SK-N-SH (cell line): ENCODE data around the gene CDKN1B. TPM values are rescaled to one million over a fixed set of nuclear protein-coding genes. Genes with fewer than 3 reads are reported as not detected.

Experiments used
- CTCF ChIA-PET: fragments of 300-600, 350-600 bp; formaldehyde crosslinking; extraction: SDS; loops from one replicate; lab custom pipeline; 2021; lab: Yijun Ruan, JAX
- POLR2A ChIA-PET: fragments of 350-600 bp; sonication (Branson Sonifier 250); formaldehyde crosslinking; extraction: SDS; loops from one replicate; lab custom pipeline; 2020; ENCODE audit warnings: antibody characterized with exemption, inconsistent platforms; lab: Yijun Ruan, JAX
- DNase-seq: peaks from one replicate; pipeline ENCODE4 v3.0.0; 2012
- H2AFZ ChIP-seq: fragments of 200-600 bp; sonication (generic); 2 replicates; pipeline ENCODE4 v1.8.1; 2016; ENCODE audit warnings: antibody characterized with exemption, mild to moderate bottlenecking, low read depth
- H3F3A ChIP-seq: fragments of 200-600 bp; sonication (generic); replicated peaks from 2 replicates; pipeline ENCODE3; 2016; ENCODE audit warnings: antibody characterized with exemption, mild to moderate bottlenecking; ENCODE audit not compliant: insufficient read depth
- H3K27ac ChIP-seq, 2 experiments: fragments of 200-500 bp in 1 of 2; fragments of 200-600 bp in 1 of 2; sonication (Bioruptor generic) in 1 of 2; sonication (generic), shearing (Covaris generic) in 1 of 2; 2 replicates each; pipeline versions ENCODE4 v1.5.1 to v1.6.1; 2014 to 2016; ENCODE audit warnings: low read depth in 2 of 2, inconsistent platforms in 1 of 2, low read length in 1 of 2, mild to moderate bottlenecking in 1 of 2, mixed read lengths in 1 of 2
- H3K27me3 ChIP-seq: fragments of 200-600 bp; sonication (generic), shearing (Covaris generic); 2 replicates; pipeline ENCODE4 v1.6.1; 2016; ENCODE audit warnings: mixed run types; ENCODE audit not compliant: insufficient read depth
- H3K36me3 ChIP-seq, 2 experiments: fragments of 200-500 bp in 1 of 2; fragments of 200-600 bp in 1 of 2; sonication (Bioruptor generic) in 1 of 2; sonication (generic) in 1 of 2; replicated peaks in 1 of 2; 2 replicates each; pipeline versions ENCODE3 to v1.5.1; 2014 to 2016; ENCODE audit warnings: low read length in 1 of 2, mild to moderate bottlenecking in 1 of 2; ENCODE audit not compliant: insufficient read depth in 2 of 2, control insufficient read depth in 1 of 2
- H3K4me1 ChIP-seq, 2 experiments: fragments of 200-500 bp in 1 of 2; fragments of 200-600 bp in 1 of 2; sonication (Bioruptor generic) in 1 of 2; sonication (generic), shearing (Covaris generic) in 1 of 2; 2 replicates each; pipeline versions ENCODE4 v1.5.1 to v1.6.1; 2014 to 2016; ENCODE audit warnings: low read depth in 1 of 2, low read length in 1 of 2, mixed run types in 1 of 2; ENCODE audit not compliant: insufficient read depth in 2 of 2, control insufficient read depth in 1 of 2
- H3K4me2 ChIP-seq: fragments of 200-600 bp; sonication (generic), shearing (Covaris generic); 2 replicates; pipeline ENCODE4 v1.6.1; 2017; ENCODE audit warnings: mixed run types
- H3K4me3 ChIP-seq, 2 experiments: fragments of 200-500 bp in 1 of 2; fragments of 200-600 bp in 1 of 2; sonication (Bioruptor generic) in 1 of 2; sonication (generic), shearing (Covaris generic) in 1 of 2; 2 replicates each; pipeline versions ENCODE4 v1.5.1 to v1.8.1; 2014 to 2016; ENCODE audit warnings: low read depth in 2 of 2, inconsistent platforms in 1 of 2, low read length in 1 of 2, mild to moderate bottlenecking in 1 of 2, mixed read lengths in 1 of 2, moderate library complexity in 1 of 2
- H3K79me2 ChIP-seq: fragments of 200-600 bp; sonication (generic); 2 replicates; pipeline ENCODE4 v1.8.1; 2017; ENCODE audit warnings: mild to moderate bottlenecking; ENCODE audit not compliant: insufficient read depth
- H3K9ac ChIP-seq: fragments of 200-600 bp; sonication (generic); 2 replicates; pipeline ENCODE4 v1.6.1; 2017; ENCODE audit warnings: mixed run types
- H3K9me2 ChIP-seq: fragments of 200-600 bp; sonication (generic); 2 replicates; pipeline ENCODE4 v1.6.1; 2017; ENCODE audit warnings: mixed run types
- H3K9me3 ChIP-seq: fragments of 200-600 bp; sonication (generic); 2 replicates; pipeline ENCODE4 v1.6.1; 2017; ENCODE audit warnings: mixed run types, mild to moderate bottlenecking, moderate library complexity
- H4K20me1 ChIP-seq: fragments of 200-600 bp; sonication (generic); 2 replicates; pipeline ENCODE4 v1.6.1; 2017; ENCODE audit warnings: mild to moderate bottlenecking, mixed run types; ENCODE audit not compliant: insufficient read depth
- CHD2 ChIP-seq: fragments of 150-350 bp; IDR thresholded peaks from 2 replicates; pipeline ENCODE4 v1.6.1; 2018; ENCODE audit warnings: low read length; ENCODE audit not compliant: partially characterized antibody
- EP300 ChIP-seq, 2 experiments: IDR thresholded peaks; 2 replicates each; pipeline versions ENCODE4 v1.4.0 to v1.6.1; 2012; ENCODE audit warnings: borderline replicate concordance in 1 of 2, low read depth in 1 of 2, low read length in 1 of 2
- FOSL2 ChIP-seq: IDR thresholded peaks from 2 replicates; pipeline ENCODE4 v1.4.0; 2012; ENCODE audit warnings: low read depth, mild to moderate bottlenecking, moderate library complexity, borderline replicate concordance
- FOXM1 ChIP-seq: IDR thresholded peaks from 2 replicates; pipeline ENCODE4 v1.4.0; 2012; ENCODE audit warnings: low read depth, mild to moderate bottlenecking
- GABPA ChIP-seq: IDR thresholded peaks from 2 replicates; pipeline ENCODE4 v1.4.0; 2012; ENCODE audit warnings: low read depth, mild to moderate bottlenecking
- GATA2 ChIP-seq: sonication (generic); formaldehyde crosslinking; IDR thresholded peaks from 2 replicates; pipeline ENCODE4 v1.5.0; 2020; ENCODE audit warnings: mild to moderate bottlenecking, missing genetic modification reagents
- NFIC ChIP-seq: IDR thresholded peaks from 2 replicates; pipeline ENCODE4 v1.4.0; 2012; ENCODE audit warnings: borderline replicate concordance
- PBX3 ChIP-seq: IDR thresholded peaks from 2 replicates; pipeline ENCODE4; 2012
- POLR2AphosphoS5 ChIP-seq: IDR thresholded peaks from 2 replicates; pipeline ENCODE4 v1.6.1; 2012; ENCODE audit warnings: low read depth, low read length
- RCOR1 ChIP-seq: fragments of 150-350 bp; IDR thresholded peaks from 2 replicates; pipeline ENCODE4 v1.6.1; 2017; ENCODE audit warnings: antibody characterized with exemption, low read length
- RFX5 ChIP-seq: IDR thresholded peaks from 2 replicates; pipeline ENCODE4 v1.6.1; 2012; ENCODE audit warnings: mild to moderate bottlenecking, improper control_type of control experiment, low read length
- RXRA ChIP-seq: IDR thresholded peaks from 2 replicates; pipeline ENCODE4 v1.4.0; 2012; ENCODE audit warnings: low read depth, mild to moderate bottlenecking, borderline replicate concordance
- TAF1 ChIP-seq: IDR thresholded peaks from 2 replicates; pipeline ENCODE4 v1.6.1; 2012; ENCODE audit warnings: low read depth, mild to moderate bottlenecking, low read length, moderate library complexity, borderline replicate concordance
- TCF12 ChIP-seq: IDR thresholded peaks from 2 replicates; pipeline ENCODE4 v1.4.0; 2012
- USF1 ChIP-seq: IDR thresholded peaks from 2 replicates; pipeline ENCODE4 v1.4.0; 2012; ENCODE audit warnings: low read depth, borderline replicate concordance
- YY1 ChIP-seq: IDR thresholded peaks from 2 replicates; pipeline ENCODE4 v1.4.0; 2012; ENCODE audit warnings: low read depth, mild to moderate bottlenecking
- ZBTB33 ChIP-seq: IDR thresholded peaks from 2 replicates; pipeline ENCODE4 v1.4.0; 2012; ENCODE audit warnings: low read depth, borderline replicate concordance
- WGBS: methylation state at CpG from one replicate; pipeline ENCODE4 v1.1.6; 2017; ENCODE audit warnings: low lambda C conversion rate; 5-methylcytosine and 5-hydroxymethylcytosine counted together
- polyA plus RNA-seq, 3 experiments: library from polyadenylated mRNA; depleted of rRNA; stranded (reverse); fragments of >200 nt; gene quantifications; 2 replicates each; pipeline ENCODE4 v1.2.3, GENCODE V29; 2012
- TF ChIP-seq, protein P1 (sequence below): fragments of 200-600 bp; sonication (generic); IDR thresholded peaks from 2 replicates; pipeline ENCODE4 v1.6.1; 2017; ENCODE audit warnings: antibody characterized with exemption, mild to moderate bottlenecking, moderate library complexity

The CDKN1B gene
- polyA plus RNA-seq, 1 of the 3 experiments (the other 2 are of a cell fraction): 9.2 TPM

DNA sequence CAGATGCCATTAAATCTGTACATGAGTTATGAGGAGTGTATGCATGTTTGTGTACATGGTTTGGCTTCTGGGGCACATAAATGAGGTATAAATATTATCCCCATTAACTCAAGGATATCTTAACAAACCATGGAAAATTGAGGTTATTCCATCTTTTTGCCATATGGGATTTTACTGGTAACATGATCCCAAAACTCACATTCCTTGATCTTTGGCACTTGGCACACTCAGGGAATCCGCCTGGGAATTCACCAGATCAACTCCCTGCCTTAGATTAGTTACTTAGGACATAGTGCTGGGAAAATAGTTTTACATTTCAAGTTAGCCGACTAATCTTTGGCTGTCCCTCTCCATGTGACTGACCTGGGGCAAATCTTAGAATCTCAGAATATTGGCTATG is 16.9 kb downstream of the CDKN1B start:
- DNase-seq: no peak
- peak overlapping the region in 1 of 2 experiments; percentile 43; a peak in 3 of 4 replicates for H3K27ac ChIP-seq
- POLR2A ChIA-PET: interaction anchor here (0.9 kb wide), 1 partner anchor 17 kb away, joined by 3 read pairs; the partner anchor contains the start of gene CDKN1B

DNA sequence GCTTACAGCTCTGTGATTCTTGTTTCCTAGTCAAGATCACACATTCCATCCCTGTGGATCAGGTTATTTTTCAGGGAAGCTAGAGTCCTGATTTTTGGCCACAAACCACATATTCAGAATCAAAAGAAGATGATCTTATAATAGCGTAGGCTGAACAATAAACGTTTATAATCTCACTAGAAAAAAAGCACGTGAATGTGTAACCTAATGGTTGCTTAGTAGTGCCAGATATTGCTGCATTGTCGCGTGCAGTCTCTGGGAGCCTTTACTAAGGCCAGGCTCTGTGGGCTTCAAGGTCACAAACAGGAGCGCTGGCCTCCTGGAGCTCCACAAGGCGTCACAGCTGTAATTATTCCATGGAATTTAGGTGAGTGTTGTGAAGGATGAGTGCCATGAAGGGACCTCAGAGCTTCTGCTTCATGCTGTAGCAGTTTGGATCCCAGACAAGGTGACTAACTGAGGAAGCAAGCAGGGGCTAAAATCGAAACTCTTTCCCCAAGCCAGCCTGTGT is 17.4 kb downstream of the CDKN1B start:
- H3K9me3 ChIP-seq: no peaks in the 10 kb centered on the region
- POLR2A ChIA-PET: interaction anchor here (0.9 kb wide), 1 partner anchor 18 kb away, joined by 3 read pairs; the partner anchor contains the start of gene CDKN1B
- no peak overlapping the region for H3K4me2 ChIP-seq
- no peaks in the 10 kb centered on the region for H3K9me2 ChIP-seq
- no peaks in the 10 kb centered on the region for H4K20me1 ChIP-seq
- no peaks in the 10 kb centered on the region for H3K27me3 ChIP-seq
- H3K4me3 ChIP-seq: no peak overlapping the region
- no peak for DNase-seq
- WGBS: 80% methylated on average over 8 of the region's 8 CpGs
- H3K79me2 ChIP-seq: peaks cover 78% of the 10 kb centered on the region
- CTCF ChIA-PET: no interaction called here
- peaks cover 17% of the 10 kb centered on the region for H3F3A ChIP-seq
- TF ChIP-seq FOXM1: no peak
- TF ChIP-seq TAF1: no peak
- no peak for TF ChIP-seq EP300 (IDR thresholded peaks at IDR 0.05; ENCODE audit: borderline replicate concordance in 1 of 2, low read depth in 1 of 2, low read length in 1 of 2)
- no peak for TF ChIP-seq RXRA
- TF ChIP-seq GABPA: no peak
- no peak for TF ChIP-seq TCF12
- TF ChIP-seq RCOR1: no peak
- no peak for TF ChIP-seq GATA2 (CRISPR knock-in tag)
- no peak for TF ChIP-seq ZBTB33
- no peak for TF ChIP-seq FOSL2
- no peak for TF ChIP-seq CHD2
- TF ChIP-seq USF1: no peak
- no peak for TF ChIP-seq PBX3
- TF ChIP-seq, protein P1, sequence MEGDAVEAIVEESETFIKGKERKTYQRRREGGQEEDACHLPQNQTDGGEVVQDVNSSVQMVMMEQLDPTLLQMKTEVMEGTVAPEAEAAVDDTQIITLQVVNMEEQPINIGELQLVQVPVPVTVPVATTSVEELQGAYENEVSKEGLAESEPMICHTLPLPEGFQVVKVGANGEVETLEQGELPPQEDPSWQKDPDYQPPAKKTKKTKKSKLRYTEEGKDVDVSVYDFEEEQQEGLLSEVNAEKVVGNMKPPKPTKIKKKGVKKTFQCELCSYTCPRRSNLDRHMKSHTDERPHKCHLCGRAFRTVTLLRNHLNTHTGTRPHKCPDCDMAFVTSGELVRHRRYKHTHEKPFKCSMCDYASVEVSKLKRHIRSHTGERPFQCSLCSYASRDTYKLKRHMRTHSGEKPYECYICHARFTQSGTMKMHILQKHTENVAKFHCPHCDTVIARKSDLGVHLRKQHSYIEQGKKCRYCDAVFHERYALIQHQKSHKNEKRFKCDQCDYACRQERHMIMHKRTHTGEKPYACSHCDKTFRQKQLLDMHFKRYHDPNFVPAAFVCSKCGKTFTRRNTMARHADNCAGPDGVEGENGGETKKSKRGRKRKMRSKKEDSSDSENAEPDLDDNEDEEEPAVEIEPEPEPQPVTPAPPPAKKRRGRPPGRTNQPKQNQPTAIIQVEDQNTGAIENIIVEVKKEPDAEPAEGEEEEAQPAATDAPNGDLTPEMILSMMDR: no peak
- TF ChIP-seq NFIC: no peak
- TF ChIP-seq YY1: no peak
- TF ChIP-seq POLR2AphosphoS5: no peak
- H3K36me3 ChIP-seq: peaks cover 0 to 2% of the 10 kb centered on the region in 2 experiments
- H2AFZ ChIP-seq: no peak overlapping the region
- H3K27ac ChIP-seq: peak overlapping the region; percentile 24 to 43; a peak in 3 of 4 replicates
- 0 out of 2 replicates have a peak overlapping the region, but pooled peaks have one; percentile 2 for H3K9ac ChIP-seq
- H3K4me1 ChIP-seq: peaks cover 0 to 4% of the 10 kb centered on the region in 2 experiments; a peak in 2 of 4 replicates

More for the DNA sequence above, 16.9 kb downstream of the CDKN1B start:
- WGBS: 89% methylated on average over 2 of the region's 2 CpGs
- H3K9me2 ChIP-seq: no peaks in the 10 kb centered on the region
- H2AFZ ChIP-seq: no peak overlapping the region
- CTCF ChIA-PET: no interaction called here
- no peak overlapping the region for H3K4me2 ChIP-seq
- H3K79me2 ChIP-seq: peaks cover 78% of the 10 kb centered on the region
- H4K20me1 ChIP-seq: no peaks in the 10 kb centered on the region
- H3K4me3 ChIP-seq: no peak overlapping the region
- H3F3A ChIP-seq: peaks cover 18% of the 10 kb centered on the region
- no peak overlapping the region for H3K9ac ChIP-seq
- H3K4me1 ChIP-seq: peaks cover 0 to 4% of the 10 kb centered on the region in 2 experiments; a peak in 2 of 4 replicates
- H3K27me3 ChIP-seq: no peaks in the 10 kb centered on the region
- no peaks in the 10 kb centered on the region for H3K9me3 ChIP-seq
- TF ChIP-seq TCF12: peak; percentile 7; the same call in 1 of the 2 replicates
- 0 out of 2 replicates have a peak, but pooled peaks have one; percentile 5 for TF ChIP-seq PBX3
- TF ChIP-seq RFX5: no peak
- TF ChIP-seq, all 33 proteins: peak for 2
- peaks cover 0 to 2% of the 10 kb centered on the region in 2 experiments for H3K36me3 ChIP-seq
